CD4-positive, alpha-beta T cell (primary cell): ENCODE results near the gene DUSP19. TPM values are rescaled to one million over a fixed set of nuclear protein-coding genes. Genes with fewer than 3 reads are reported as not detected.

ENCODE experiments used
- ATAC-seq: fragments of 200-7000 bp; cut with Tn5 transposase; one replicate; pipeline ENCODE4 v1.10.0; 2022; ENCODE audit warnings: mild to moderate bottlenecking; ENCODE audit not compliant: poor library complexity
- CTCF ChIA-PET: fragments of 350-600 bp; sonication (Branson Sonifier 250); formaldehyde crosslinking; loops from one replicate; lab custom pipeline; 2021; ENCODE audit warnings: antibody characterized with exemption, inconsistent platforms; lab: Charles Lee
- POLR2A ChIA-PET: fragments of 350-600 bp; sonication (Branson Sonifier 250); formaldehyde crosslinking; loops from one replicate; lab custom pipeline; 2021; ENCODE audit warnings: antibody characterized with exemption, inconsistent platforms; lab: Charles Lee
- DNase-seq, 14 experiments: peaks; one replicate each; pipeline ENCODE4 v3.0.0-alpha.2; 2013 to 2020; ENCODE audit warnings: mixed read lengths in 2 of 14
- H3K27ac ChIP-seq, 2 donors: one replicate each; pipeline versions ENCODE4 v1.5.1 to v1.7.0; 2013; ENCODE audit warnings: low read length in 2 of 2, low read depth in 1 of 2, mild to moderate bottlenecking in 1 of 2
- H3K27me3 ChIP-seq, 2 experiments: 1 replicate in 1 of 2; 2 replicates in 1 of 2; pipeline versions ENCODE4 v1.6.1 to v1.7.0; 2013; ENCODE audit warnings: low read length in 2 of 2, control low read depth in 1 of 2, mild to moderate bottlenecking in 1 of 2, moderate library complexity in 1 of 2; ENCODE audit not compliant: insufficient read depth in 2 of 2, control insufficient read depth in 1 of 2
- H3K36me3 ChIP-seq: one replicate; pipeline ENCODE4 v1.6.1; 2013; ENCODE audit warnings: low read length, control low read depth; ENCODE audit not compliant: insufficient read depth
- H3K4me1 ChIP-seq: one replicate; pipeline ENCODE4 v1.6.1; 2013; ENCODE audit warnings: low read length, control low read depth; ENCODE audit not compliant: insufficient read depth
- H3K4me3 ChIP-seq: one replicate; pipeline ENCODE4 v1.5.1; 2013; ENCODE audit warnings: mild to moderate bottlenecking, low read length, moderate library complexity
- H3K9me3 ChIP-seq, 2 experiments: 1 replicate in 1 of 2; 2 replicates in 1 of 2; pipeline versions ENCODE4 v1.6.1 to v1.7.0; 2013; ENCODE audit warnings: low read length in 2 of 2, mild to moderate bottlenecking in 2 of 2, control low read depth in 1 of 2, moderate library complexity in 1 of 2; ENCODE audit not compliant: control insufficient read depth in 1 of 2, insufficient read depth in 1 of 2
- H3K27ac Mint-ChIP-seq: one replicate; pipeline ENCODE4 v1.8.0; 2020; ENCODE audit warnings: mixed read lengths
- H3K27me3 Mint-ChIP-seq: one replicate; pipeline ENCODE4 v1.8.0; 2021; ENCODE audit warnings: mixed read lengths
- H3K36me3 Mint-ChIP-seq: one replicate; pipeline ENCODE4 v1.8.0; 2021; ENCODE audit warnings: low read depth, mixed read lengths
- H3K4me1 Mint-ChIP-seq: one replicate; pipeline ENCODE4 v1.8.0; 2021; ENCODE audit warnings: low read depth, mixed read lengths
- H3K4me3 Mint-ChIP-seq: one replicate; pipeline ENCODE4 v1.8.0; 2020; ENCODE audit warnings: mild to moderate bottlenecking, mixed read lengths
- H3K9me3 Mint-ChIP-seq: one replicate; pipeline ENCODE4 v1.8.0; 2020; ENCODE audit warnings: mixed read lengths
- intact Hi-C, 2 experiments: fragments of 100-400 bp; cut with DNase I in 1 of 2; cut with micrococcal nuclease in 1 of 2; formaldehyde crosslinking; loops; one replicate each; pipeline versions ENCODE4 v1.15.1 to v1.9.0; 2023 to 2025; cut with DNase I, micrococcal nuclease
- total RNA-seq, 174 experiments: library from RNA in 2 of 174; stranded (reverse) in 2 of 174; gene quantifications; one replicate each; pipeline ENCODE4 v1.2.3 and lab custom pipeline; 2021 to 2026
- TF ChIP-seq, protein P1 (sequence below): fragments of 200-600 bp; IDR thresholded peaks from one replicate; pipeline ENCODE4 v1.8.0; 2022; ENCODE audit warnings: antibody characterized with exemption, mild to moderate bottlenecking

The DUSP19 gene
- total RNA-seq, 2 experiments from 2014 or later, result 0.14 to 0.50 TPM

GRCh38 chr2:183069174-183069573, 9.4 kb upstream of the DUSP19 start:
- H3K27ac Mint-ChIP-seq, result no peak overlapping the region
- no peaks in the 10 kb centered on the region for H3K4me1 Mint-ChIP-seq
- ATAC-seq (no peak), DNase-seq (no peak)
- no peak overlapping the region for H3K4me3 ChIP-seq
- H3K27me3 ChIP-seq, result no peaks in the 10 kb centered on the region
- intact Hi-C loops, result no loop called here
- ChIA-PET CTCF (no interaction called here), POLR2A (interaction anchor here (1.0 kb wide), 1 partner anchor 9 kb away, joined by 4 read pairs; the partner anchor contains the start of gene DUSP19)
- H3K9me3 ChIP-seq, result peaks cover 0 to 11% of the 10 kb centered on the region in 2 experiments
- H3K9me3 Mint-ChIP-seq, result no peaks in the 10 kb centered on the region
- H3K36me3 Mint-ChIP-seq, result no peaks in the 10 kb centered on the region
- no peaks in the 10 kb centered on the region for H3K4me1 ChIP-seq
- TF ChIP-seq, protein P1, sequence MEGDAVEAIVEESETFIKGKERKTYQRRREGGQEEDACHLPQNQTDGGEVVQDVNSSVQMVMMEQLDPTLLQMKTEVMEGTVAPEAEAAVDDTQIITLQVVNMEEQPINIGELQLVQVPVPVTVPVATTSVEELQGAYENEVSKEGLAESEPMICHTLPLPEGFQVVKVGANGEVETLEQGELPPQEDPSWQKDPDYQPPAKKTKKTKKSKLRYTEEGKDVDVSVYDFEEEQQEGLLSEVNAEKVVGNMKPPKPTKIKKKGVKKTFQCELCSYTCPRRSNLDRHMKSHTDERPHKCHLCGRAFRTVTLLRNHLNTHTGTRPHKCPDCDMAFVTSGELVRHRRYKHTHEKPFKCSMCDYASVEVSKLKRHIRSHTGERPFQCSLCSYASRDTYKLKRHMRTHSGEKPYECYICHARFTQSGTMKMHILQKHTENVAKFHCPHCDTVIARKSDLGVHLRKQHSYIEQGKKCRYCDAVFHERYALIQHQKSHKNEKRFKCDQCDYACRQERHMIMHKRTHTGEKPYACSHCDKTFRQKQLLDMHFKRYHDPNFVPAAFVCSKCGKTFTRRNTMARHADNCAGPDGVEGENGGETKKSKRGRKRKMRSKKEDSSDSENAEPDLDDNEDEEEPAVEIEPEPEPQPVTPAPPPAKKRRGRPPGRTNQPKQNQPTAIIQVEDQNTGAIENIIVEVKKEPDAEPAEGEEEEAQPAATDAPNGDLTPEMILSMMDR, result no peak
- H3K4me3 Mint-ChIP-seq, result no peak overlapping the region
- H3K27ac ChIP-seq, result no peak overlapping the region
- H3K36me3 ChIP-seq, result no peaks in the 10 kb centered on the region
- peaks cover 26% of the 10 kb centered on the region for H3K27me3 Mint-ChIP-seq

GRCh38 chr2:183070942-183071844, 7.4 kb upstream of the DUSP19 start:
- Histone ChIP-seq H3K27ac (no peak overlapping the region), H3K27me3 (no peaks in the 10 kb centered on the region), H3K36me3 (no peaks in the 10 kb centered on the region), H3K4me3 (no peak overlapping the region), H3K4me1 (no peaks in the 10 kb centered on the region), H3K9me3 (peaks cover 0 to 11% of the 10 kb centered on the region in 2 experiments)
- Mint-ChIP-seq H3K27ac (no peak overlapping the region), H3K4me1 (no peaks in the 10 kb centered on the region), H3K36me3 (no peaks in the 10 kb centered on the region), H3K27me3 (peaks cover 21% of the 10 kb centered on the region), H3K9me3 (no peaks in the 10 kb centered on the region), H3K4me3 (no peak overlapping the region)
- peak in 2 of 14 experiments; percentile 10 to 18 for DNase-seq
- intact Hi-C loops, result no loop called here
- CTCF ChIA-PET, result no interaction called here
- ATAC-seq, result no peak
- POLR2A ChIA-PET, result no interaction called here
- TF ChIP-seq, protein P1, result no peak

GRCh38 chr2:183072177-183072576, 6.4 kb upstream of the DUSP19 start:
- ChIA-PET POLR2A (no interaction called here), CTCF (no interaction called here)
- no peaks in the 10 kb centered on the region for H3K27me3 ChIP-seq
- no peak overlapping the region for H3K4me3 ChIP-seq
- Mint-ChIP-seq H3K27ac (no peak overlapping the region), H3K36me3 (no peaks in the 10 kb centered on the region), H3K27me3 (peaks cover 15% of the 10 kb centered on the region), H3K4me3 (no peak overlapping the region), H3K9me3 (no peaks in the 10 kb centered on the region), H3K4me1 (no peaks in the 10 kb centered on the region)
- H3K4me1 ChIP-seq, result no peaks in the 10 kb centered on the region
- DNase-seq (no peak), ATAC-seq (no peak)
- TF ChIP-seq, protein P1, result no peak
- intact Hi-C loops, result no loop called here
- no peak overlapping the region for H3K27ac ChIP-seq
- peaks cover 0 to 11% of the 10 kb centered on the region in 2 experiments for H3K9me3 ChIP-seq
- no peaks in the 10 kb centered on the region for H3K36me3 ChIP-seq
